ENCODE data around the gene ANKMY2.

GRCh38 chr7:16637379-16637778 lies 8.2 kb downstream of the ANKMY2 start:
- TF ChIP-seq CTCF (conservative IDR thresholded peaks at IDR 0.05; ENCODE audit: low read length) (no peak), EZH2phosphoT487 (IDR thresholded peaks at IDR 0.05; ENCODE audit: borderline replicate concordance) (no peak)
